Measurements from ENCODE around the gene SGPL1.
"Not testable (repeated sequence)": the region's sequence is repeated elsewhere in the genome, so short reads cannot be mapped to it uniquely, and the experiment has no call there.

SGPL1 gene

GRCh38 chr10:70846795-70847194, 31.0 kb downstream of the SGPL1 start:
- DNase-seq: no peak

GRCh38 chr10:70847659-70848360, 32.1 kb downstream of the SGPL1 start:
- DNase-seq: no peak

GRCh38 chr10:70849582-70850016, 33.9 kb downstream of the SGPL1 start:
- DNase-seq: no peak

GRCh38 chr10:70850097-70850496, 34.3 kb downstream of the SGPL1 start:
- no peak for DNase-seq

- DNase-seq: no peak
These were observed 36.1 kb downstream of the SGPL1 start for GRCh38 chr10:70851597-70852475.

- DNase-seq: no peak
These were observed 37.3 kb downstream of the SGPL1 start for GRCh38 chr10:70853038-70853437.

- no peak for DNase-seq
These were observed 37.7 kb downstream of the SGPL1 start for GRCh38 chr10:70853457-70853856.

GRCh38 chr10:70856454-70856853, 40.7 kb downstream of the SGPL1 start:
- DNase-seq: no peak

GRCh38 chr10:70858759-70859158, 43.0 kb downstream of the SGPL1 start:
- DNase-seq: no peak

GRCh38 chr10:70861495-70862197, 45.9 kb downstream of the SGPL1 start:
- DNase-seq: not testable (repeated sequence)

GRCh38 chr10:70863470-70864160, 47.9 kb downstream of the SGPL1 start:
- DNase-seq: no peak

GRCh38 chr10:70864935-70865334, 49.2 kb downstream of the SGPL1 start:
- no peak for DNase-seq

GRCh38 chr10:70866424-70866823, 50.7 kb downstream of the SGPL1 start:
- DNase-seq: no peak

GRCh38 chr10:70872291-70872690, 56.5 kb downstream of the SGPL1 start:
- no peak for DNase-seq

- no peak for DNase-seq
These were observed 58.3 kb downstream of the SGPL1 start for GRCh38 chr10:70874061-70874460.

- DNase-seq: no peak
These were observed 63.5 kb downstream of the SGPL1 start for GRCh38 chr10:70879207-70879606.

- DNase-seq: peak; percentile 57
These were observed 64.4 kb downstream of the SGPL1 start for GRCh38 chr10:70880077-70880534.

- DNase-seq: no peak
These were observed 69.0 kb downstream of the SGPL1 start for GRCh38 chr10:70884741-70885140.

GRCh38 chr10:70885481-70885880, 69.7 kb downstream of the SGPL1 start:
- no peak for DNase-seq

- no peak for DNase-seq
These were observed 70.5 kb downstream of the SGPL1 start for GRCh38 chr10:70885931-70886903.

- DNase-seq: no peak
These were observed 71.3 kb downstream of the SGPL1 start for GRCh38 chr10:70886921-70887665.
